Thyroid gland (tissue), 4 donors: ENCODE results near the gene OPRM1. TPM values are rescaled to one million over a fixed set of nuclear protein-coding genes. Genes with fewer than 3 reads are reported as not detected.
A peak's percentile ranks its signal among the peaks of the same experiment; 100 is the strongest.
"Not testable (repeated sequence)": the region's sequence is repeated elsewhere in the genome, so short reads cannot be mapped to it uniquely, and the experiment has no call there.

Source experiments
- DNase-seq, 2 donors: peaks; one replicate each; pipeline ENCODE4 v3.0.0-alpha.2; 2019
- H3K27ac ChIP-seq, 3 donors: fragments of 200-600 bp; sonication (generic); 1 replicate in 2 of 3; 2 replicates in 1 of 3; pipeline ENCODE4 v1.5.1; 2016 to 2019; ENCODE audit warnings: mild to moderate bottlenecking in 1 of 3, moderate library complexity in 1 of 3
- H3K27me3 ChIP-seq: fragments of 200-600 bp; sonication (generic); one replicate; pipeline ENCODE4 v1.5.1; 2019
- H3K36me3 ChIP-seq, 2 donors: fragments of 200-600 bp; sonication (generic); one replicate each; pipeline ENCODE4 v1.5.1; 2016 to 2019
- H3K4me1 ChIP-seq, 2 donors: fragments of 200-600 bp; sonication (generic); one replicate each; pipeline ENCODE4 v1.5.1; 2017 to 2019
- H3K4me3 ChIP-seq, 3 donors: fragments of 200-600 bp; sonication (generic); replicated peaks in 1 of 3; 1 replicate in 2 of 3; 2 replicates in 1 of 3; pipeline ENCODE4 v1.5.1; 2016; ENCODE audit warnings: mild to moderate bottlenecking in 1 of 3
- H3K9me3 ChIP-seq: fragments of 200-600 bp; sonication (generic); one replicate; pipeline ENCODE4 v1.5.1; 2017
- POLR2A ChIP-seq, 2 donors: fragments of 450-650 bp; IDR thresholded peaks; one replicate each; pipeline ENCODE4 v1.6.1; 2017; ENCODE audit warnings: antibody characterized with exemption in 2 of 2, mild to moderate bottlenecking in 2 of 2, moderate library complexity in 1 of 2
- WGBS, 2 donors: methylation state at CpG; one replicate each; pipeline ENCODE4 v1.1.5; 2017; 5-methylcytosine and 5-hydroxymethylcytosine counted together
- intact Hi-C: fragments of 100-400 bp; cut with DNase I; formaldehyde crosslinking; loops from one replicate; pipeline ENCODE4 v1.15.1; 2023
- total RNA-seq, 4 donors: library from RNA; depleted of rRNA; stranded (reverse); fragments of >200 nt; gene quantifications; one replicate each; pipeline ENCODE4 v1.2.3, GENCODE V29; 2016
- TF ChIP-seq, protein P1 (sequence below), 6 experiments: fragments of 200-600 bp in 3 of 6; fragments of 450-650 bp in 3 of 6; sonication (generic) in 3 of 6; IDR thresholded peaks; one replicate each; pipeline ENCODE4 v1.5.1; 2016 to 2019; ENCODE audit warnings: antibody characterized with exemption in 6 of 6, mild to moderate bottlenecking in 2 of 6, inconsistent platforms in 1 of 6, moderate library complexity in 1 of 6

The OPRM1 gene
- total RNA-seq, 4 donors from 2014 or later: not detected

DNA sequence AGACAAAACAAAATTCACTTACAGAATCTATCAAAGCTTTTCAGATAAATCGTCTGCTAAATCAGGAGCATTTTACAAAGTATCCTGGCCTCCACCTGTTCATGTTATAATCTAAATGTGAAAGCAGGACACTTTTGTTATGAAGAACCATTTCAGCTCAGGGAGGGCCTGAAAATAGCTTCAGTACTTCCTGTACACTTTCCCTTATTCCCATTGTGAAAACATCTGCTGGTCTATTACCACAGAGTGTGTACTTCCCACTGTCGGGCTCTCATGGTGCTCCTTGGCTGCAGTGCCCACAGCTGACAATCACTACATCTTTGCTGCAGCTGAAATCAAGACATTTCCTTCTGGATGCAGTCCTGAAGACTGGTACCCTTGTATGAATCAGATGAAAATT, 128.1 kb downstream of the OPRM1 start:
- H3K4me3 ChIP-seq: no peak overlapping the region
- no peak overlapping the region for H3K27ac ChIP-seq
- TF ChIP-seq, protein P1, sequence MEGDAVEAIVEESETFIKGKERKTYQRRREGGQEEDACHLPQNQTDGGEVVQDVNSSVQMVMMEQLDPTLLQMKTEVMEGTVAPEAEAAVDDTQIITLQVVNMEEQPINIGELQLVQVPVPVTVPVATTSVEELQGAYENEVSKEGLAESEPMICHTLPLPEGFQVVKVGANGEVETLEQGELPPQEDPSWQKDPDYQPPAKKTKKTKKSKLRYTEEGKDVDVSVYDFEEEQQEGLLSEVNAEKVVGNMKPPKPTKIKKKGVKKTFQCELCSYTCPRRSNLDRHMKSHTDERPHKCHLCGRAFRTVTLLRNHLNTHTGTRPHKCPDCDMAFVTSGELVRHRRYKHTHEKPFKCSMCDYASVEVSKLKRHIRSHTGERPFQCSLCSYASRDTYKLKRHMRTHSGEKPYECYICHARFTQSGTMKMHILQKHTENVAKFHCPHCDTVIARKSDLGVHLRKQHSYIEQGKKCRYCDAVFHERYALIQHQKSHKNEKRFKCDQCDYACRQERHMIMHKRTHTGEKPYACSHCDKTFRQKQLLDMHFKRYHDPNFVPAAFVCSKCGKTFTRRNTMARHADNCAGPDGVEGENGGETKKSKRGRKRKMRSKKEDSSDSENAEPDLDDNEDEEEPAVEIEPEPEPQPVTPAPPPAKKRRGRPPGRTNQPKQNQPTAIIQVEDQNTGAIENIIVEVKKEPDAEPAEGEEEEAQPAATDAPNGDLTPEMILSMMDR (IDR thresholded peaks at IDR 0.05): no peak
- TF ChIP-seq POLR2A (IDR thresholded peaks at IDR 0.05): no peak
- no peaks in the 10 kb centered on the region for H3K27me3 ChIP-seq
- intact Hi-C loops: no loop called here
- peaks cover 9 to 15% of the 10 kb centered on the region in 2 donors for H3K4me1 ChIP-seq
- H3K36me3 ChIP-seq: peaks cover 0 to 3% of the 10 kb centered on the region in 2 donors
- 69 to 80% methylated on average over 2 of the region's 2 CpGs for WGBS, 2 donors
- no peak for DNase-seq
- H3K9me3 ChIP-seq: no peaks in the 10 kb centered on the region

DNA sequence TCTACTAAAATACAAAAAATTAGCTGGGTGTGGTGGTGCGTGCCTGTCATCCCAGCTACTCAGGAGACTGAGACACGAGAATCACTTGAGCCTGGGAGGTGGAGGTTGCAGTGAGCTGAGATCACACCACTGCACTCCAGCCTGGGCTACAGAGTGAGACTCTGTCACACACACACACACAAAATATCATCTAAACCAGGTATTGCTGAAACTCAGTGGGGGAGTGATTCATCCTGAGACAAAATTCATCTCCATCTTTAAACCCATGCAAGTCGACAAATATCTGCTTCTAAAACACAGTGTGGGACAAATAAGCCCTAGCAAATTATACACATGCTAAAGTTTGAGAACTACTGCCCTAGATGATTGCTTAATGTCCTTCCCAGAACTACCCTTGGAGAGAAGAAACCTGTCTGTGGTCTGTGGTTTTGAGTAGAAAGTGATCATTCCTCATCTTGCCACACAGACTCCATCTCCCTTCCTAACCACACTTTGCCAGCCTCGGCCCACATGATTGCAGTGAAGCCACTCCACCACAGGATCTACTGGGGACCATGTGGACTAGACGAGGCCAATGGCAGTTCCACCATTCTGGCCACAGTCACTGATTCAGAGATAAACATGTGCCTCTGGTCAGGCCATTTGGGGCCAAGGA, 130.3 kb downstream of the OPRM1 start:
- Histone ChIP-seq H3K9me3 (no peaks in the 10 kb centered on the region), H3K4me3 (no peak overlapping the region), H3K27ac (no peak overlapping the region), H3K4me1 (peaks cover 9% of the 10 kb centered on the region in 2 donors), H3K27me3 (no peaks in the 10 kb centered on the region), H3K36me3 (peaks cover 0 to 3% of the 10 kb centered on the region in 2 donors)
- intact Hi-C loops: no loop called here
- no peak for TF ChIP-seq POLR2A (IDR thresholded peaks at IDR 0.05)
- TF ChIP-seq, protein P1 (IDR thresholded peaks at IDR 0.05): no peak
- no peak for DNase-seq
- 82 to 92% methylated on average over 5 of the region's 5 CpGs for WGBS, 2 donors

DNA sequence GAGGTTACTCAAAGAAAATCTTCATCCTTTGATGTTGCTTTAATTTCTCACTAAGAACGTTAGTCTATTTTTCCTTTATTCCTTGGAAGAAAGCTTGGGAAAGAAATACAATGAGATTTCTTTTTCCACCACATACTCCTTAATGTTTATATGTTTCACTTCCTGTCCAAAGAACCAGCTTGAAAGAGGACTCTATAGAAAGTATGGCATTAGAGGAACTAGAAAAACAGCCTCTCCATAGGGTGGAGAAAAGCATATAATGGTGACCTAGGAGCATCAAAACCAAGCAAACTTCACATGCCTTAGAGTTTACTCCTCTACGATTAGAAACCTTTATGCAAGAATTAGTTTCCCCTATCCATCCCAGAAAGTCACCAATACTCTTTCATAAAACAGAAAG, 131.1 kb downstream of the OPRM1 start:
- no peak for DNase-seq
- intact Hi-C loops: no loop called here
- Histone ChIP-seq H3K9me3 (no peaks in the 10 kb centered on the region), H3K4me3 (no peak overlapping the region), H3K4me1 (peaks cover 2 to 4% of the 10 kb centered on the region in 2 donors), H3K27ac (no peak overlapping the region), H3K36me3 (peaks cover 0 to 3% of the 10 kb centered on the region in 2 donors), H3K27me3 (no peaks in the 10 kb centered on the region)
- TF ChIP-seq POLR2A (IDR thresholded peaks at IDR 0.05): no peak
- TF ChIP-seq, protein P1 (IDR thresholded peaks at IDR 0.05): no peak
- 73 to 85% methylated on average over 2 of the region's 2 CpGs for WGBS, 2 donors

DNA sequence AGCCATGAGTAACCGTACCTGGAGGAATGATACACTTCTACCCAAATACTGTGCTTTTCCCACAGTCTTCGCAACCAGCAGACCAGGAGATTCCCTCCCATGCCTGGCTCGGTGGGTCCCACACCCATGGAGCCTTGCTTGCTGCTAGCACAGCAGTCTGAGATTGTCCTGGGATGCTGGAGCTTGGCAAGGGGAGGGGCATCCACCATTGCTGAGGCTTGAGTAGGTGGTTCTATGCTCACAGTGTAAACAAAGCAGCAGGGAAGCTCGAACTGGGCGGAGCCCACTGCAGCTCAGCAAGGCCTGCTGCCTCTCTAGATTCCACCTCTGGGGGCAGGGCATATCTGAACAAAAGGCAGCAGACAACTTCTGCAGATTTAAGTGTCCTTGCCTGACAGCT, 133.4 kb downstream of the OPRM1 start:
- DNase-seq: peak; percentile 42 to 52
- H3K27me3 ChIP-seq, H3K27ac ChIP-seq, H3K9me3 ChIP-seq, intact Hi-C loops, H3K4me3 ChIP-seq, H3K36me3 ChIP-seq, H3K4me1 ChIP-seq: not testable (repeated sequence)
- 84 to 100% methylated on average over 2 to 5 of the region's 5 CpGs for WGBS, 2 donors

DNA sequence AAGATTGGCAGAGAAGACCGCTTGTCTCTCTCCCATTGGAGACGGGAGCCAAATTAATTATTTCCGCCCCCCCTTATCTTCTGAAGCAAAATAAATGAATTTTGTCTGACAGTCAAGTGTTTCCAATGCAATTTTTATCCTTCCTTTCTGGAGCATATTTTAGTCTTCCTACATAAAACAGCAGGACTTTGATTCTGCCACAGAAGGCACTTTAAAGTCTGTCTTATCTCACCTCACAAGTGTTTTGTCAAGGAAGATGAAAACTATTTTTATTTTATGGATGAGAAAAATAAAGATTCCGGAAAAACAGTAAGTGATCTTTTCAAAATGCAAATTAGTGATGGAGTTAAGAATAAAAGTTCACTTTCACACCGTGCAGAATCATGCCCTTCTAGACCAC, 140.4 kb downstream of the OPRM1 start:
- Histone ChIP-seq H3K4me1 (peaks cover 0 to 4% of the 10 kb centered on the region in 2 donors), H3K4me3 (no peak overlapping the region), H3K36me3 (no peaks in the 10 kb centered on the region), H3K9me3 (no peaks in the 10 kb centered on the region), H3K27ac (no peak overlapping the region), H3K27me3 (no peaks in the 10 kb centered on the region)
- no peak for DNase-seq
- TF ChIP-seq POLR2A (IDR thresholded peaks at IDR 0.05): no peak
- TF ChIP-seq, protein P1 (IDR thresholded peaks at IDR 0.05): no peak
- intact Hi-C loops: no loop called here
- 77 to 84% methylated on average over 5 of the region's 5 CpGs for WGBS, 2 donors
